Measurements from ENCODE around the gene TMEM91. TPM values are rescaled to one million over a fixed set of nuclear protein-coding genes. Genes with fewer than 3 reads are reported as not detected.

TMEM91 gene
- total and polyA plus RNA-seq, 2 donors (not counting 1 experiment from before 2014, with no cell fraction given), result 3.7 to 9.7 TPM

DNA sequence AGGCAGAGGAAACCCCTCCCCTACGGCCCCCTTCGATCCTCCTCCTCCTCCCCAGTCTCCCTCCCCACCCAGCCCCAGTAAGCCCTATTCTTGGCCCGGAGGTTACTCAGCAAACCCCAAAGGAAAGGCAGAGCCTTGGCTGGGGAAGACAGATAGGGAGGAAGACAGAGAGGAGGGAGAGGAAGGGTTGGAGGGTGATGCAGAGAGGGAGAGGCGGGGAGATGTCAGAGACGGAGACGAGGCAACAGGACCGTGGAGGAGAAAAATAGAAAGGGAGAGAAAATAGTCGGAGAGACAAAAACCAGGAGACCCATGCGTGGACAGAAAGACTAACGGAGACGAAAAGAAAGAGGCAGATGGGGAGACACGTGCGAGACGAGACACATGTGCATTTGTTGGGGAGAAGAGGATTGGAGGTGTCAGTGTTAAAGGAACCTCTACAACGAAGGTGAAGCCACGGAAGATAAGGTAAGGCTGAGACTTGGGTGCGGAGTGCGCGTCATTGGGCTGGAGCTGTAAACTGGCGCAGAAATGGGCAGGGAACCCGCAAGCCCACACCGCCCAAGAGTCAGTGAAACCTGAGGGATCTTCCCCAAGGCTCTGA lies 25.5 kb upstream of the TMEM91 start:
- peak overlapping the region; percentile 56 for H3K27ac ChIP-seq (ENCODE audit: insufficient read depth, low read length)
- peak overlapping the region; percentile 98 for H3K4me2 ChIP-seq (ENCODE audit: extremely low read depth, insufficient read depth, low read length)
- peak overlapping the region; percentile 69 to 92 (median 87) for H3K4me3 ChIP-seq (replicated peaks in 1 of 4; ENCODE audit: control extremely low read depth in 1 of 4, insufficient read depth in 1 of 4, low read depth in 3 of 4, low read length in 4 of 4)
- H2AFZ ChIP-seq (ENCODE audit: low read length), result peak overlapping the region; percentile 63
- H3K9ac ChIP-seq (ENCODE audit: insufficient read depth, low read length), result peak overlapping the region; percentile 69
- no peaks in the 10 kb centered on the region for H3K27me3 ChIP-seq (ENCODE audit: control insufficient read depth, insufficient read depth, low read length)
- peaks cover 1% of the 10 kb centered on the region for H4K20me1 ChIP-seq (ENCODE audit: control insufficient read depth, extremely low read depth, insufficient read depth, low read length)
- no peaks in the 10 kb centered on the region for H3K9me3 ChIP-seq (ENCODE audit: control insufficient read depth, insufficient read depth, low read depth, low read length)
- peaks cover 28% of the 10 kb centered on the region for H3K79me2 ChIP-seq (ENCODE audit: control insufficient read depth, insufficient read depth, low read length)
- DNase-seq (ENCODE audit: low read depth in 2 of 2), result peak in 1 of 2 donors; percentile 17
- peaks cover 2% of the 10 kb centered on the region for H3K36me3 ChIP-seq (ENCODE audit: control insufficient read depth, insufficient read depth, low read length)
- peaks cover 5% of the 10 kb centered on the region for H3K4me1 ChIP-seq (ENCODE audit: control insufficient read depth, extremely low read depth, insufficient read depth, low read length)
- TF ChIP-seq, protein P1, sequence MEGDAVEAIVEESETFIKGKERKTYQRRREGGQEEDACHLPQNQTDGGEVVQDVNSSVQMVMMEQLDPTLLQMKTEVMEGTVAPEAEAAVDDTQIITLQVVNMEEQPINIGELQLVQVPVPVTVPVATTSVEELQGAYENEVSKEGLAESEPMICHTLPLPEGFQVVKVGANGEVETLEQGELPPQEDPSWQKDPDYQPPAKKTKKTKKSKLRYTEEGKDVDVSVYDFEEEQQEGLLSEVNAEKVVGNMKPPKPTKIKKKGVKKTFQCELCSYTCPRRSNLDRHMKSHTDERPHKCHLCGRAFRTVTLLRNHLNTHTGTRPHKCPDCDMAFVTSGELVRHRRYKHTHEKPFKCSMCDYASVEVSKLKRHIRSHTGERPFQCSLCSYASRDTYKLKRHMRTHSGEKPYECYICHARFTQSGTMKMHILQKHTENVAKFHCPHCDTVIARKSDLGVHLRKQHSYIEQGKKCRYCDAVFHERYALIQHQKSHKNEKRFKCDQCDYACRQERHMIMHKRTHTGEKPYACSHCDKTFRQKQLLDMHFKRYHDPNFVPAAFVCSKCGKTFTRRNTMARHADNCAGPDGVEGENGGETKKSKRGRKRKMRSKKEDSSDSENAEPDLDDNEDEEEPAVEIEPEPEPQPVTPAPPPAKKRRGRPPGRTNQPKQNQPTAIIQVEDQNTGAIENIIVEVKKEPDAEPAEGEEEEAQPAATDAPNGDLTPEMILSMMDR (conservative IDR thresholded peaks at IDR 0.05 in 1 of 2, IDR thresholded peaks at IDR 0.05 in 1 of 2; ENCODE audit: low read depth in 1 of 2, low read length in 2 of 2), result no peak
- TF ChIP-seq EZH2 (IDR thresholded peaks at IDR 0.05; ENCODE audit: low read length, missing control alignments), result no peak

DNA sequence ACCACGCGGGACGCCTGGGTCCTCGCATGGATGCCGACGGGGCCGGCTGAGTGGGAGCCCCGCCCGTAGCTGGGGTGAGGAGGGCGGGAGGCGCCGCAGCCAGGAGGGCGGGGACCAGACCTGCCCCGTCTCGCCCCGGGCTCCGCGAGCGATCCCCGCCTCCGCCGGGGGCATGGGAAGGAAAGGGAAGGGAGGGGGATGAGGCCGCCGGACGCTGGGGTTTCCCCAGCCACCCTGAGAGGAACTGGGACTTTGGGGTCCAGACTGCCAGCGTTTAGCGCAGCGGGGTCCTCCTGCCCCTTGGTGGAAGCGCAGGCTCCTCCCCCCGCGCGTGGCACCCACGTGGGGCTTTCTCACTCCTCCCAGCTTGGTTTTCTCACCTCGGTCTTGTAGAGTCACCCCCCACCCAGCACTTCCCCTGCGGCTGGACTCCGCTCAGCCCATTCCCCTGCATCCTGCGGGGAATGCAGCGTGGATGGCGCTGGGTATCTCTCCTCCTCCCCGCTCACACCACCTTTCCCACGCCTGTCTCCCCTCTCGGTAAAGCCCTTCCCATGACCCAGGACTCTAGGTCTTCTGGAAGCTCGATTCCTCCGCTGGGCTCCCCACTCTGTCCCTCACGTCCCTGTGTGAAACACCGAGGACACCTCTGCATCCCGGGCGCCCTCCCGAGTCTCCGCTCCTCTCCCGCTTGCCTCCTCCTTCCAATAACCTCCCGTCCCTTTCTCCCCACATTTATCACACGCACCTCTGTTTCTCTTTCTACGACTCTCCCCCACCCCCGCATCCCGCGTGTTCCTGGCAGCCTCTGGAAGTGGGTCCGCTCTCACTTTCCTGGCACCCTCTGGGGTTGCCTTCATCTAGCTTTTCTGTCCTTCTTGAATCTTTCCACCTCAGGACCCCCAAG lies 24.7 kb upstream of the TMEM91 start:
- Histone ChIP-seq H3K9ac (ENCODE audit: insufficient read depth, low read length) (peak overlapping the region; percentile 69), H4K20me1 (ENCODE audit: control insufficient read depth, extremely low read depth, insufficient read depth, low read length) (peaks cover 1% of the 10 kb centered on the region), H3K79me2 (ENCODE audit: control insufficient read depth, insufficient read depth, low read length) (peaks cover 28% of the 10 kb centered on the region), H3K4me2 (ENCODE audit: extremely low read depth, insufficient read depth, low read length) (peak overlapping the region; percentile 98), H3K27ac (ENCODE audit: insufficient read depth, low read length) (peak overlapping the region; percentile 56), H3K27me3 (ENCODE audit: control insufficient read depth, insufficient read depth, low read length) (no peaks in the 10 kb centered on the region), H3K9me3 (ENCODE audit: control insufficient read depth, insufficient read depth, low read depth, low read length) (no peaks in the 10 kb centered on the region), H3K4me3 (replicated peaks in 1 of 4; ENCODE audit: control extremely low read depth in 1 of 4, insufficient read depth in 1 of 4, low read depth in 3 of 4, low read length in 4 of 4) (peak overlapping the region; percentile 80 to 92 (median 87)), H2AFZ (ENCODE audit: low read length) (peak overlapping the region; percentile 26), H3K4me1 (ENCODE audit: control insufficient read depth, extremely low read depth, insufficient read depth, low read length) (peaks cover 5% of the 10 kb centered on the region), H3K36me3 (ENCODE audit: control insufficient read depth, insufficient read depth, low read length) (peaks cover 2% of the 10 kb centered on the region)
- peak in 1 of 2 donors; percentile 64 for DNase-seq (ENCODE audit: low read depth in 2 of 2)
- no peak for TF ChIP-seq EZH2 (IDR thresholded peaks at IDR 0.05; ENCODE audit: low read length, missing control alignments)
- TF ChIP-seq, protein P1 (conservative IDR thresholded peaks at IDR 0.05 in 1 of 2, IDR thresholded peaks at IDR 0.05 in 1 of 2; ENCODE audit: low read depth in 1 of 2, low read length in 2 of 2), result no peak

DNA sequence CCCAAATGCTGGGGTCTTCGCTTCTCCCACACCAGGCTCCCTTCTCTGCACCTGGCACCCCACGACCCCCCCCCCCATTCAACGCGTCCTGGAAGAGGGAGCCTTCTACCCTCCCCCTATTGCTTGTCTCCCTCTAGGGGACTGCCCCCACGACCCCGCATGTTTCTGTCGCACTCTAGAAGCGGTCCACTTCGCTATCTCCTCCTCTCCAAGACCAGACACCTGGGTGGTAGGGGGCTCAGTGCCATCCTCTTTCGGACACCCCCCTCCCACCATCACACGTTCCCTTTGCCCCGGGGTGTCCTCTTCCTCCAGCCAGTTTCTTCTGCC lies 24.1 kb upstream of the TMEM91 start:
- Histone ChIP-seq H3K4me1 (ENCODE audit: control insufficient read depth, extremely low read depth, insufficient read depth, low read length) (peaks cover 5% of the 10 kb centered on the region), H3K27me3 (ENCODE audit: control insufficient read depth, insufficient read depth, low read length) (no peaks in the 10 kb centered on the region), H3K79me2 (ENCODE audit: control insufficient read depth, insufficient read depth, low read length) (peaks cover 28% of the 10 kb centered on the region), H3K9me3 (ENCODE audit: control insufficient read depth, insufficient read depth, low read depth, low read length) (no peaks in the 10 kb centered on the region), H3K36me3 (ENCODE audit: control insufficient read depth, insufficient read depth, low read length) (peaks cover 2% of the 10 kb centered on the region), H3K4me2 (ENCODE audit: extremely low read depth, insufficient read depth, low read length) (peak overlapping the region; percentile 98), H3K4me3 (replicated peaks in 1 of 4; ENCODE audit: control extremely low read depth in 1 of 4, insufficient read depth in 1 of 4, low read depth in 3 of 4, low read length in 4 of 4) (peak overlapping the region; percentile 80 to 92 (median 87)), H4K20me1 (ENCODE audit: control insufficient read depth, extremely low read depth, insufficient read depth, low read length) (peaks cover 1% of the 10 kb centered on the region), H3K9ac (ENCODE audit: insufficient read depth, low read length) (peak overlapping the region; percentile 69), H2AFZ (ENCODE audit: low read length) (no peak overlapping the region), H3K27ac (ENCODE audit: insufficient read depth, low read length) (peak overlapping the region; percentile 67)
- DNase-seq (ENCODE audit: low read depth in 2 of 2), result no peak
- TF ChIP-seq, protein P1 (conservative IDR thresholded peaks at IDR 0.05 in 1 of 2, IDR thresholded peaks at IDR 0.05 in 1 of 2; ENCODE audit: low read depth in 1 of 2, low read length in 2 of 2), result no peak
- TF ChIP-seq EZH2 (IDR thresholded peaks at IDR 0.05; ENCODE audit: low read length, missing control alignments), result no peak

Measured in fibroblast of lung (primary cell).